GM19438 (cell line): Measurements from ENCODE around the gene BLVRB.
"Not testable (repeated sequence)": the region's sequence is repeated elsewhere in the genome, so short reads cannot be mapped to it uniquely, and the experiment has no call there.

Experiments
- ATAC-seq: cut with Tn5 transposase; IDR thresholded peaks from one replicate; pipeline ENCODE4 v1.9.1; 2021; ENCODE audit warnings: low read depth; ENCODE audit not compliant: unreplicated experiment

Gene BLVRB

DNA sequence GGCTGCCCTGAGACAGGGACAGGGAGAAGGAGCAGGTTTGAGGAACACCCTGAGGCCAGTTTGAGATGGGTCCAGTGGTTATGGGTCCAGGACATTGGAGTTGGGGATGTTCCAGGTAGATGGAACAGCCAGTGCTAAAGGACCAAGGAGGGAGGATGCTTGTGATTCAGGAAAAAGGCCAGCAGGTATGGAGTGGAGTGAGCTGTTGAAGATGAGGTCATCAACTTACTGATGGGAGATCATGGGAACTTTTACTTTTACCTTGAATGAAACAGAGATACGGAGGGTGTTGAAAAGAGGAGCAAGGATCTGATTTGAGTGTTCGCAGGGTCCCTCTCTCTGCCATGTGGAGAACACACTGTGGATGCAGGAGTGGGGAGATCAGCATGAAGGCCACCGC, 26.7 kb upstream of the BLVRB start:
- ATAC-seq = no peak

DNA sequence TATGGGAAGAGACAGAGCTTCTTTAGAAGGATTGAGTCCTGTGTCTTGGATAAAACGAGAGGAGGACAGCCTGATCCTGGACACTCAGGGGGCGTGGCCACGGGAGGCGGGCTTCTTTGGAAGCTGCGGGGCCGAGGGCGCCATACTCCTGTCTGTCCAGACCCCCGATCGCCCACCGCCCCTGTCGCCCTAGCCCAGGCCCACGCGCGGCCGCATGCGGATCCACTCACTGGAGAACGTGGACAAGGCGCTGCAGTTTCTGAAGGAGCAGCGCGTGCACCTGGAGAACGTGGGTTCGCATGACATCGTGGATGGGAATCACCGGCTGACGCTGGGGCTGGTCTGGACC, 24.3 kb upstream of the BLVRB start:
- ATAC-seq = no peak

DNA sequence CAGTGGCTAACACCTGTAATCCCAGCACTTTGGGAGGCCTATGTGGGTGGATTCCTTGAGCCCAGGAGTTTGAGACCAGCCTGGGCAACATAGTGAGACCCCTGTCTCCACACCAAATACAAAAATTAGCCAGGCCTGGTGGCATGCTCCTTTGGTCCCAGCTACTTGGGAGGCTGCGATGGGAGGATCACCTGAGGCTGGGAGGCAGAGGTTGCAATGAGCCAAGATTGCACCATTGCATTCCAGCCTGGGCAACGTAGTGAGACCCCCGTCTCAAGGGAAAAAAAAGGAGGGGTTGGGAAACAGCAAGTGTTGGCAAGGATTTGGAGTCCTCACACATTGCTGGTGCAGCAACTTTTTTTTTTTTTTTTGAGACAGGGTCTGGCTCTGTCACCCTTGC, 20.5 kb upstream of the BLVRB start:
- no peak for ATAC-seq

DNA sequence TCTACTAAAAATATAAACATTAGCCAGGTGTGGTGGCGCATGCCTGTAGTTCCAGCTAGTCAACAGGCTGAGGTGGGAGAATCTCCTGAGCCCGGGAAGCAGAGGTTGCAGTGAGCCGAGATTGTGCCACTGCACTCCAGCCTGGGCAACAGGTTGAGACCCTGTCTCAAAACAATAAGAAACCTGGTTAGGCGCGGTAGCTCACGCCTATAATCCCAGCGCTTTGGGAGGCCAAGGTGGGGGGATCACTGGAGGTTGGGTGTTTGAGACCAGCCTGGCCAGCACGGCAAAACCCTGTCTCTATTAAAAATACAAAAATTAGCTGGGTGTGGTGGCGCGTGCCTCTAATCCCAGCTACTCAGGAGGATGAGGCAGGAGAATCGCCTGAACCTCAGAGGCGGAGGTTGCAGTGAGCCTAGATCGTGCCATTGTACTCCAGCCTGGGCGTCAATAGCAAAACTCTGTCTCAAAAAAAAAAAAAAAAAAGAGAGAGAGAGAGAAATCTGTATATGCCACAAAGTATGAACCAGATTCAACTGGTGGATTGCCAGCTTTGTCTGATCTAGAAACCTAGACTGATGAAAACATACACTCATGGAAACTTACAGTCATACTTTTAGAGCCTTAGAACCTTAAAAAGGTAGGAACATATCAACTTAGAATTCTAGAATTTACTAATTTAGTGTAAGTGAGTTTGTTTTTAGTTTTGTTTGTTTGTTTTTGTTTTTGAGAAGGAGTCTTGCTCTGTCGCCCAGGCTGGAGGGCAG, 10.5 kb upstream of the BLVRB start:
- not testable (repeated sequence) for ATAC-seq

DNA sequence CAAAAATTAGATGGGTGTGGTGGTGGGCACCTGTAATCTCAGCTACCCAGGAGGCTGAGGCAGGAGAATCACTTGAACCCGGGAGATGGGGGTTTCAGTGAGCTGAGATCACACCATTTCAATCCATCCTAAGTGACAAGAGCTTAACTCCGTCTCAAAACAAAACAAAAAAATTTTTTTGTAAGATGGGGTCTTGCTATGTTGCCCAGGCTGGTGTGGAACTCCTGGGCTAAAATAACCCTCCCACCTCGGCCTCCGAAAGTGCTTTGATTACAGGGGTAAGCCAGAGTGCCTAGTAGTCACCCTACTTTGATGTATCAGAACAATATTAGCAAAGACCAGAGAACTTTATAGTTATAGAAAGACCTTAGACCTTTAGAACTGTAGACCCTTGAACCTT, 9.2 kb upstream of the BLVRB start:
- no peak for ATAC-seq

DNA sequence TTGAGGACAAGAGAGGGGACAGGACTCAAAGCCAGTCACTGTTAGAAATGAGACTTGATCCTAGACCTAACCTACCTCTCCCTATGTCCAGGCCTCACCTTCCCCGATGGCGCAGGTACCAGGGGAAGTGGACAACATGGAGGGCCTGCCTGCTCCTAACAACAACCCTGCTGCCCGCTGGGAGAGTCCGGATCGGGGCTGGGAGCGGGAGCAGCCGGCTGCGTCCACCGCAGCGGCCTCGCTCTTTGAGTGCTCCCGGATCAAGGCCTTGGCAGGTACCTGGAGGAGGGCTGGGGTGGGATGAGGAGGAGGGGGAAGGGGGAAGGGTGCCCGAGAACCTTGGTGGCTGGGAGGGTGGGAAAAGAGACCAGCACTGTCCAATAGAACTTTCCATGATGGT, 7.0 kb upstream of the BLVRB start:
- no peak for ATAC-seq

DNA sequence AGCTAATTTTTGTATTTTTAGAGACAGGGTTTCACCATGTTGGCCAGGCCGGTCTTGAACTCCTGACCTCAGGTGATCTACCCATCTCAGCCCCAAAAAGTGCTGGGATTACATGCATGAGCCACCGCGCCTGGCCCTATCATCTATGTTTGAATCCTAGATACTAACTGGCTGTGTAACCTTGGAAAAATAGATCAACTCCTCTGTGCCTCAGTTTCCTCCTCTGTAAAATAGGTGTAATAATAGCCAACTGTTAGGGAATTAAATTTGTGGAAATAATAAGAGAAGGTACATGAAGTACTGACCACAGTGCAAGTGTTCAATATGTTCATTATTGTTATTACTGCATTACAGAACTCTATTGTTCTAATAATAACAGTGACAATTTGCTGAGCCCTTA, 5.6 kb upstream of the BLVRB start:
- no peak for ATAC-seq

DNA sequence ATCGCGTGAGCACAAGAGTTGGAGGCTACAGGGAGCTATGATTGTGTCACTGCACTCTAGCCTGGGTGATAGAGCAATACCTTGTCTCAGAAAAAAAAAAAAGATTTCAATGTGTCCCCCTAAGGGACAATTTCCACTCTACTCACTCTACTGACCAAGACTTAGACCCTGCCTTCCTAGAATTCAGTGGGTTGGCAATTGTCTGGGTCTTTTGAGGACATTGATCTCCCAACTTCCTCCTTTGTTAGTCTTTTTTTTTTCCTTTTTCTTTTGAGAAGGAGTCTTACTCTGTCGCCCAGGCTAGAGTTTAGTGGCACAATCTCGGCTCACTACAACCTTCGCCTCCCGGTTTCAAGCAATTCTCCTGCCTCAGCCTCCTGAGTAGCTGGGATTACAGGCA, 3.5 kb upstream of the BLVRB start:
- no peak for ATAC-seq

DNA sequence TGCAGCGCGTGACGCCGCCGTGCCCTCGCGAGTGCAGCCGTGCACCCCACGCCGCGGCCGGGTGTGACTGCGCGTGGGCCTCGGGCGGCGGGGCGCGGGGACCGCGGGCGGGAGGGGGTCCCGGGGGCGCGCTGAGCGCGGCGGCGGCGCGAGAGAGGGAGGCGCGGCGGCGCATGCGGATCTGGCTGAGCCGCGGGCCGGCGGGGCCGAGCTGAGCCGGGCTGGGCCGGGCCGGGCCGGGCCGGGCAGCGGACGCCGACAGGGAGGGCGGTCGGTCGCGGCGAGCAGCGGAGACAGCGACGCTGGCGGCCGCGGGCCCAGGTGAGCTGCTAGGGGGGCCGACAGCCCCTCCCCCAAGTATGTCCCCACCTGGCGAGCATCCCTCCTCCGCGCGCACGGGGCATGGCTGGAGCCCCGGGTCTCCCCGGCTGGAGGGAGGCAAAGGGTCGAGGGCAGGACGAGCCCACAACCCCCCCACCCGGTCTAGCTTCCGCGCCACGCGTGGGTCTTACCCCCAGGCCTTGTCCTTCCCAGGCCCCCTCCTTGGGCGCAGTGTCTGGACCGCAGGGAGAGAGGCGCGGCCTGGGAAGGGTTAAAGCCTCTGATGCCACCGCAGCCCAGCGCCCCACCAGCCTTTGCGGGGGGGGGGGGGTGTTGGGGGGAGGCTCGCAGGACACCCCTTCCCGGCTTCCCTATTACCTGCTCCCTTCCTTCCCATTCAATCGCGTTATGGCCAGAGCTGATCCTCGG, 1.6 kb upstream of the BLVRB start, which contains the start of gene SPTBN4:
Gene SPTBN4, plus strand, starts transcription at position 17 of the 750 bp plus-strand sequence. CDS start 5,621 bp downstream, outside the sequence.
- no peak for ATAC-seq

DNA sequence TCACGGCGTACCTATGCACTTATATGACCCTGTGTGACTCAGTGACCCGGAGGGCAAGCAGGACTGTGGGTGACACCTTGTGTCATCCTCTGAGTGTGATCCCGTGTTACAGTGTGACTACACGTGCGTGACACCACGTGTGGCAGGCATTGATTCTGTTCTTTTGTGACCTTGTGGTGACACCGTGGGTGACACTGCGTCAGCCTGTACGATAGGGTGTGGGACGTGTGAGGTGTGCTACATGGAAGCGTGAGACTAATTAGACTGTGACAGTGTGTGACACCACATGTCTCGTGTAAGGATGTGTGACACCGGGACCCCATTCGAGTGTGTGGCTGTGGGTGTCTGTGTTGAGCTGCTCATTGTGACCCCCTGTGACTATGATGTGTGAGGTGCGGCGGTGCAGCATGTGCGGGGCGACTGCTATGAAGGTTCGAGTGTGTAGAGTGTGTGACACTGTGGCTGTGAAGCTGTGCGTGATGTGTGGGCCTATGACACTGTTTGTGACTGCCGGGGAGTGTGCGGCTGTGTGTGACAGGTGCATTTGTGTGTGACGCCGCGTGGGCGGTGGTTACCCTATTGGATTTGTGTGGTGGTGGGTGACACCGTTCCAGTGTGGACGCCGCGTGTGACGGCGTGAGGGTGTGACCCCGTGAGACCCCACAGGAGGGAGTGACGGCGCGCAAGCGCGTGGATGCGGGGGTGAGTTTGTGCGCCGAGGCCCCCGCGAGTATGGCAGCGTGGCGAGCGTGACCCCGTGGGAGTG, 857 bp upstream of the BLVRB start:
- ATAC-seq = no peak

DNA sequence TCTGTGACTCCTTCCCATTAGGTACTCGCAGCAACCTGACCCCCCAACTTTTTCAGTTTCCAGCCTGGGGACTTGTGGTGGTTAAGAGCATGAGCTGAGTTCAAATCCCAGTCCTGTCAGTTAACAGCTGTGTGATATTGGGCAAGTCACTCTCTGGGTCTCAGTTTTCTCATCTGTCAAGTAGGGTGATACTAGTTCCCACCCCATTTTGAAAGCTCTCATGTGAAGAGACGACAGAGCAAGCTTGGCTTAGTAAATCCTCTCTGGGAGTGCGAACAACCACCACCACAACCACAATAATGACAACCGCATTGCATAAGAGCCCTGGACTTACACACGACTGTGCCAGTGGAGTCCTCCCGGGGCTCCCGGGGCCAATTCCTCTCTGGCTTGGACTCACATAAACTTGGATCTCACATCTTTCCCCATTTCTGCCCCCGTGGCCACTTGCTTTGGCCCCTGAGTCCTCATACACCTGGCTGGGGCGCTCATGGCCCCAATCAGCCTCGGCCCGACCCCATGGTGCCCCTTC, 454 bp downstream of the BLVRB start:
- no peak for ATAC-seq

DNA sequence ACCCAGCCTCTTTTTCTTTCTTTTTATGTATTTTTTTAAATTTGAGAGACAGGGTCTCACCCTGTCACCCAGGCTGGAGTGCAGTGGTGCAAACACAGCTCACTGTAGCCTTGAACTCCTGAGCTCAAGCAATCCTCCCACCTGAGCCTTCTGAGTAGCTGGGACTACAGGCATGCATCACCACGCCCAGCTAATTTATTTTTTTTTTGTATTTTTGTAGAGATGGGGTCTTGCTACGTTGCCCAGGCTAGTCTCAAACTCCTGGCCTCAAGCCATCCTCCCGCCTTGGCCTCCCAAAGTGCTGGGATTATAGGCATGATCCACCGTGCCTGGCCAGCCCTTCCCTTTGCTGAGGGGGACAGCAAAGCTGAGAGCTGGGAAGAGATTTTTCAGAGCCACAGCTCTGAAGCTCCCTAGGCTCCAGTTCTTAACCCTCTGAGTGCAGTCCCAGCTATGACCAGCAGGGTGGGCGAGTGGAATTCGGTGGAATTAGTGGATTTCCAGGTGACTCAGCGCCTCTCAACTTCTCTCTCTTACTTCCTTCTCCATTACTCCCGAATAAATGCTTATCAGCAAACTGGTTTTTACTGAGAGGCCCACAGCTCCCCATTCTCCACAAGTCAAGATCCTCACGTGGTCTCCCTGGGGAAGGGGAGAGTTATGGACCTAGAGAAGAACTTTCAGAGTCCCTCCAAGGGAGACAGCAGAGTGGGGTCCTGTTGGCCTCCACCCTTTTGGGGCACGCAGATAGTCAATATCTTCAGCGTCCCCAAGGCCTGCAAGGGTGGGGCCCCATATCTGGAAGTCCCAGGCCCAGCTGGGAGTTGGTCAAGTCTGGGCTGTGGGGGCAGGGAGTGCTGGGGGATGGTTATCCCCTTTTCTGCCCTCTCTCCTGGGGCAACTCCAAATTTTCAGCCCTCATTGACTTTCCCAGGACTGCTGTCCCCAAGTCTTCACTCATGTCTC, 1.2 kb downstream of the BLVRB start:
- ATAC-seq = no peak

DNA sequence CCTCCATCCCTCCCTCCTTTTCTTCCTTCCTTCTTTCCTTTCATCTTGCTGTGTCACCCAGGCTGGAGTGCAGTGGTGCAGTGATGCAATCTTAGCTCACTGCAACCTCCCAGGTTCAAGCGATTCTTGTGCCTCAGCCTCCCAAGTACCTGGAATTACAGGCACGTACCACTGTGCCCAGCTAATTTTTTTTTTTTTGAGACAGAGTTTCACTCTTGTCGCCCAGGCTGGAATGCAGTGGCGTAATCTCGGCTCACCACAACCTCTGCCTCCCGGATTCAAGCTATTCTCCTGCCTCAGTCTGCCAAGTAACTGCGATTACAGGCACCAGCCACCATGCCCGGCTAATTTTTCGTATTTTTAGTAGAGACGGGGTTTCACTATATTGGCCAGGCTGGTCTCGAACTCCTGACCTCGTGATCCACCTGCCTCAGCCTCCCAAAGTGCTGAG, 1.9 kb downstream of the BLVRB start:
- not testable (repeated sequence) for ATAC-seq

DNA sequence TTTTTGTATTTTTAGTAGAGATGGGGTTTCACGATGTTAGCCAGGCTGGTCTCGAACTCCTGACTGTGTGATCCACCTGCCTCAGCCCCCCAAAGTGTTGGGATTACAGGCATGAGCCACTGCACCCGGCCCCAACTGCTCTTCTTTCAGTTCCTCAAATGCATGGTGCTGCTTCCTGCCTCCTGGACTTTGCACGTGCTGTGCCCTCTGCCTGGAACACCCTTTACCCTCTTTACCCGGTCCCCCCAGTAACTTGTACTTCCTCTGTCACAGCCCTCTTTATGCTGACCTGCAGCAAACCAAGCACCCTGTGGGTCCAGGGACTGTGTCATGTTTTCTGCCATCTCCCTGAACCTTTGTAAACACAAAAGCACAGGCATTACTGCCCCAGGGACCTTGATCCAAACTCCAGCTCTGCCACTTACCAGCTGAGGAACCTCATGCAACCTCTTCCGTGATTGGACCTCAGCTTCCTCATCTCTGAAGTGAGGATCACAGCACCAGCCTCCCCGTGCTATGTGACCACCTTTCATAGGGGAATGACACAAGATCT, 3.8 kb downstream of the BLVRB start:
- no peak for ATAC-seq

DNA sequence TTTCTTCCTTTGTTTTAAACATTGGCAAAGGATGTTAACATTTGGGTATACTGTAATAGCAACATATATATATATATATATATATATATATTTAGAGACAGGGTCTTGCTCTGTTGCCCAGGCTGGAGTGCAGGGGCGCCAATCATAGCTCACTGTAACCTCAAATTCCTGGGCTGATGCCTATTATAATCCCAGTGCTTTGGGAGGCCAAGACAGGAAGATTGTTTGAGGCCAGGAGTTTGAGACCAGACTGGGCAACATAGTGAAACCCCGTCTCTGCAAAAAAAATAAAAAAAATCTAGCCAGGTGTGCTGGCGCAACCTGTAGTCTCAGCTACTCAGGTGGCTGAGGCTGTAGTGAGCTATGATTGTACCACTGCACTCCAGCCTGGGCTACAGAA, 5.4 kb downstream of the BLVRB start:
- no peak for ATAC-seq

DNA sequence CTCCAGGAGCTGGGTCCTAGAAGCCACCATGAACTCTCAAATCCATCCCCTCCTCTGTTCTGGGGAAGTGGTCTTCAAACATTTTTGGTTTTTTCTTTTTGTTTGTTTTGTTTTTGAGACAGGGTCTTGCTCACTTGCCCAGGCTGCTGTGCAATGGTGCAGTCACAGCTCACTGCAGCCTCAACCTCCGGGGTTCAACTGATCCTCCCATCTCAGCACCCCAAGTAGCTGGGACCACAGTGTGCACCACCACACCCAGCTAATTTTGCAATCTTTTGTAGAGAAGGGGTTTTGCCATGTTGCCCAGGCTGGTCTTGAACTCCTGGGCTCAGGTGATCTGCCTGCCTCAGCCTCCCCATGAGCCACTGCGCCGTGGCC, 7.0 kb downstream of the BLVRB start:
- no peak for ATAC-seq

DNA sequence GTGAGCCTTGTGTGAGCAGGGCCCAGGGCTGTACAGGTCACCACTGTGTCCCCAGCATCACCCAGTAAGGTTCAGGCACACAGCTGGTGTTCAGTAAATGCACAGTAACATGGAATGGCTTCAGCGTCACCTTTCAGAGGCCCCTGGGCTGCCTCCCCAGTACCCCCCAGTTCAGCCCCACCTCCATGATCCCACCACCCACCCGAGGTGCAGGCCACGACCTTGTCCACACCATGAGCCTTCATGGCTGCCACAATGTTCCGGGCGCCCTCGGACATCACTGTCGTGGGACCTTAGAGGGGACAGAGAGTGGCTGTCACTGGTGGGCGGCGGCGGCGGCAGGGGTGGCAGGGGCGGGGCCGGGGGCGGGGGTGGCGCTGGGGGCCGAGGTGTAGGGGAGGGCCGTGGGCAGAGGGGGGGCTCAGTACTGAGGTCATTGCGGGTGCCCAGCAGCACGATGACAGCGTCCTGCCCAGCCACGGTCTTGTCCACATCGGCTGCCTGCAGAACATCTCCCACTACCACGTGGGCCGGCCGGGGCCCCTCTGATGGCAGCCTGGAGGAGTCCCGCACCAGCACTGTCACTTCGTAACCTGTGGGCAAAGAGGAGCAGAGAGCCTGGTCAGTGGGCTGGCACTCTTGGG, 7.5 kb downstream of the BLVRB start:
- ATAC-seq = no peak

DNA sequence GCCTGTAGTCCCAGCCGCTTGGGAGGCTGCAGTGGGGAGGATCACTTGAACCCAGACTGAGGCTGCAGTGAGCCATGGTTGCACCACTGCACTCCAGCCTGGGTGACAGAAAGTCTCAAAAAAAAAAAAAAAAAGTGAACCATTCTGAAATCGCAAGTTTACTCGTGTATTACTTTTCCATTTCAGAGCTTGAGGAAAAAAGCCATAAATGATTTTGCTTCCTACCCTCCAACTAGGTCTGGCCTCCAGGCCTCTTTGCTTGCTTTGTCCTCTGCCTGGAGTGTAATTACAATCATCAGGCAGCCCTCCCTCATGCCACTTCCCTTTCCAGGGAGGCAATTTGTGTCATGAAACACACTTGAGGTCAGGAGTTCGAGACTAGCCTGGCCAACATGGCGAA, 8.5 kb downstream of the BLVRB start:
- no peak for ATAC-seq

DNA sequence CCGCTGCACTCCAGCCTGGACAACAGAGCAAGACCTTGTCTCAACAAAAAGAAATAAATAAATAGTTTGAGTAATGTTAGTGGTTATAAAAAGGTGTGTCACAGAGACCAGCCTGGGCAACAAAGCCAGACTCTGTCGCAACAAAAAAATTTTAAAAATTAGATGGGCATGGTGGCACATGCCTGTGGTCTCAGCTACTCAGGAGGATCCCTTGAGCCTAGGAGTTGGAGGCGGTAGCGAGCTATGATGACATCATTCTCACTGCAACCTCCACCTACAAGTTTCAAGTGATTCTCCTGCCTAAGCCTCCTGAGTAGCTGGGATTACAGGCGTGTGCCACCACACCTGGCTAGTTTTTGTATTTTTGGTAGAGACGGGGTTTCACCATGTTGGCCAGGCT, 11.6 kb downstream of the BLVRB start:
- ATAC-seq = not testable (repeated sequence)
